Central memory CD4-positive, alpha-beta T cell (primary cell): ENCODE results near the gene ICA1L.

Experiments
- DNase-seq: peaks from one replicate; pipeline ENCODE4 v3.0.0; 2022

ICA1L gene

DNA sequence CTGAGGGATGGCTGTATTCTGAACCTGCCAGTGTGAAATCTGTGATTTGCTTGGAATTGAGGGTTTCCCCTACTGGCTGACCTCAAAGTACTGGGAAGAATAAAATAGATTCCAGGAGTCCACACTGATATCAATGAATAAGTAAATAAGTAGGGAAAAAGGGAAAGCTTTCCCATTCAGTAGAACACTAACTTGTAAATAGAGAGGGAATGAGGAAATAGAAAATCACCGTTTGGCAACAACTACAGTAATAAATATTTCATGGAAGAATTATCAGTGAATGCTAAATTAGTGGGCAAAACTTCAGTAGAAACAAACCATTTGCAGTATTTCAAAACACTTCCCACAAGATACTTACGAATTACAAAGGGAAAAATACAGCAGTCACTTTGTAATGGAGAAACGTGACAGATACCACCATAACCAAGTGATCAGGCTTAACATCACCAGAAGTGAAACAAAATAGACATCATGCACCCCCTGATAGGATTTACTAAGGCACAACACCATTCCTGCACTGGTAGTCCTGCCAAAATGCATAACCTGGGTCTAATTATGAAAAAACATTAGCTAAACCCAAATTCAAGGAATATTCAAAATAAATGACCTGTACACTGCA lies 88.5 kb downstream of the ICA1L start:
- DNase-seq: no peak

DNA sequence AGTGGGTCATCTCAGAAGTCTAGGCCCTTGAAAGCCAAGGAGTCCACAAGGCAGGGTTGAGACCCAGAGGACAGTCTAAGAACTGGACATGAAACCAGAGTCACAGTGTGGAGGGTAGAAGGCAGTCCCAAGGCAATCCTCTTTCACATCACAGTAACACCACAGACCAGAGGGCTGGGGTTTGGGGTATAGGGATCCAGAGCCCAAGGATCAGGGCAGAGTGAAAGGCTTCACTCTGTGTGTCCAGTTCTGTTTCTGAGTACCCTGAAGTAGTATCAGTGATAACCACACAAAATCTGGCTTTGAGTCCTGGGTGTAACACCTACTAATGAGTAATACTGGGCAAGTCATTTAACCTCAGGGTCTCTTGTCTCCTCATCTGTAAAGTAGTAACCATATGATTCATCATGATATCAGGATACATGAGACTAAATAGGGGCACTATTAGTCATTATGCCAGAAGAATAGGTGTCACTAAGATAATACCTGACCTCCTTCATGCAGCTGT lies 91.0 kb downstream of the ICA1L start:
- DNase-seq: no peak

DNA sequence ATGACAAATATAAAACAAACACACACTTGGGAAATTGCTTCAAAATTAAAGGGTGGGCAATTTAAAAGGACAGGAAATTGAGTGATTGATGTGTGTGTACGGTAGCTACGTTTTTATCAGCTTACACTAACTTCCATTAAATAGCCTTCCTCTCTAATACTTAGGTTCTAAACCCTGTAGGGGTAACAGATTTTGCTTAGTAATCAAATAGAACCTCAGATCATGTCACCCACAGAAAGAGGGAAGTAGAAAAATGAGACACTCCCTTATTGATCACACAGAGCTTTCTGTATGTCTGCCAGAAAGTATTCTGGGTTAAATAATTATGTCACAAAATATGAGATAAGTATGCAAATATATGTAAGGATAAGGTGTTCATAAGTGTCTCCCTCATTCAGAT lies 93.3 kb downstream of the ICA1L start:
- no peak for DNase-seq

GRCh38 chr2:202774104-202774503 lies 97.5 kb downstream of the ICA1L start:
- DNase-seq: no peak

DNA sequence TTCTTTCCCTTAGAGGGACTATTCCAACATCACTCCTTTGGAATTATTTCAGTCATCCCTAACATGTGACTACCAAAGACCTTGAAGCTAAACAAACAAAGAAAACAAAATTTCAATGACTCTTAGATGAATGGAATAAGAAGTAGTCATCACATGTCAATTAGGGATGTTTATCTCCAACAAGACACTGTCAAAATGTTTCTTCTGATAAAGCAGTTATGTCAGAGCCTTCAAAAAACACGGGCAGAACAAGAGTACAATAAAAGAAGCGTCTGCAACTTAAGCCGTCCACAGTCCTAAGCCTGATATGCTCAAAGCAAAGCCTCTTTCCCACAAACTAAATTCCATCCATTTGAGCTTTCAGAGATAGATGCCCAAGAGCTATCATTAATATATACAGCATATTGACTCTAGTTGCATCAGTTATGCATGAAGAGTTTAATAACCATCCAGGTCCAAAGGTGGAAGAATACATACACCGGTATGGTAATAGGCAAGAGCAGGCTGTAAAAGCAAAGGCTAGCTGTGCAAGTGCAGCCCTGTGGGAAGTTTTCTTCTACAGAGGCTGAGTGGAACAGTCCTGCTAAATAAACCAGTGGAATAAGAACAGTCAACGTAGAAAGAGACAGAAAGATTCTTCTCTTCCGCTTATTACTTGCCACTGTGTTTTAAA lies 98.1 kb downstream of the ICA1L start:
- no peak for DNase-seq

DNA sequence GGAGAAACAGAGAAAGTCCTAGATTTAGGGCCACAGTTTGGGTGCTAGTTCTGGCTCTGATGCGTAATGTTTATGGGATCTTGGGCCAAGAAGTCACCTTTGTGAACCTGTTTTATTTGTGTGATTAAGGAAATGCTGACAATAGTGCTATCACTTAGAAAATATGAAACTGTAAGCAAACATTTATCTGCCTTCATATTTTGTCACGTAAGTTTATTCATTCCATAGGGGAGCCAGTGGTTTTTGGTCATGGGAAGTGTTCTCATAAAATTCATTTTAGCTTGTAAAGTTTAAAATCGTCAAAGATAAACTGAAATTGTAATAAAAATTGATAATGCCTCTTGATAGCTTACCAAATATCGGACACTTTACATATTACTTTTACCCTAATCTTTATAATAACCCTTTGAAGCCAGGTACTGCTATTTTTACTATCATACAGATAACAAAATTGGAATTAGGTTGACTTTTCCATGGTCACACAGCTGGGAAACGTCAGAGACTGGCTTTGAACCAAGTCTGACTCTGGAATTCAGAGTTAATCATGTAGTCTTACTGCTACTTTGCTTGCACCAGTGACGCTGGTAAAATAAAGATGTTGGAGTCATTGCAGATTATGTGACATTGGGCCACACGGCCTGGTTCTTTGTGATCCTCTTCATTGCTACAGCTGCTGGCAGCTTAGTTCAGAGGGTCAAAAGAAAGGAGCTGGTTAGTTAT lies 99.7 kb downstream of the ICA1L start:
- no peak for DNase-seq

GRCh38 chr2:202771336-202771735 lies 100.2 kb downstream of the ICA1L start:
- no peak for DNase-seq

GRCh38 chr2:202769201-202769600 lies 102.4 kb downstream of the ICA1L start:
- DNase-seq: no peak

DNA sequence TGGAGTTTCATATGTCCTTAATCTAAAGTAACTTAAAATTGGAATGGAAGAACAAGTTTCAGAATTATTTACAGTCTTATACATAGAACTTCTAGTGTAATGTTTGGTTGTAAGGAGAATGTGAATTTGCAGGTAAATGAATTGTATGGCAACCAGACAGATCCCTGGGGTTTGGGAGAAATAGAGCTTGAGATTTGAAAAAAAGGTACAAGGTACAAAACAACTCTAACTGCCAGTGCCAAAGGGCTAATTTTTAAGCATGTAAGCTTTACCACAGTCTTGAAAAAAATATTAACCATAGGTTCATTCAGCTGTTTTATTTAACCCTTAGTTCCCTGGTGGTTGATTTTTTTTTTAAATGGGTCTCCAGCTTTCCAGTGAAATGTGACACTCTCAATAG lies 103.3 kb downstream of the ICA1L start:
- DNase-seq: no peak

GRCh38 chr2:202765436-202765835 lies 106.1 kb downstream of the ICA1L start:
- no peak for DNase-seq

DNA sequence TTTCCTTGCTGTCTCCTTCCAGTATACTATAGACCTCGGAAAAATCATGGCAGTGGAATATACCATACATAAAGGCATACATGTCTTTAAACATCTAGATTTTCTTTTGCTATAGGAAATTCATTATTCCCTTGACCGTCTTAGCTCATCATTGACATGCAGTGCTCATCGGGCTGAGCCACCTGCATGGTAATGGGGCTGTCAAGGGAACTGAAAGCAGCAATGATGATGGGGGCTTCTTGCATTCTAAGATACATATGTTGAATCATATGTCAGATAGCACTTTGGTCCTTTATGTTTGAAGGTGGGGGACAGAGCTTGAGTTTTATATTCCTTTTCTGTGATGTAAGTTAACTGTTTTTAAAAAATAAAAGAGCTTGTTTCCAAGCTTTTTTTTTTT lies 106.6 kb downstream of the ICA1L start:
- no peak for DNase-seq

- DNase-seq: no peak
These were observed 107.7 kb downstream of the ICA1L start for GRCh38 chr2:202763916-202764315.

GRCh38 chr2:202762556-202762955 lies 109.0 kb downstream of the ICA1L start:
- peak; percentile 8 for DNase-seq

- no peak for DNase-seq
These were observed 110.7 kb downstream of the ICA1L start for GRCh38 chr2:202760848-202761247.

GRCh38 chr2:202758604-202759003 lies 113.0 kb downstream of the ICA1L start:
- DNase-seq: no peak

- no peak for DNase-seq
These were observed 113.4 kb downstream of the ICA1L start for GRCh38 chr2:202758128-202758527.

GRCh38 chr2:202757339-202757738 lies 114.2 kb downstream of the ICA1L start:
- DNase-seq: no peak

DNA sequence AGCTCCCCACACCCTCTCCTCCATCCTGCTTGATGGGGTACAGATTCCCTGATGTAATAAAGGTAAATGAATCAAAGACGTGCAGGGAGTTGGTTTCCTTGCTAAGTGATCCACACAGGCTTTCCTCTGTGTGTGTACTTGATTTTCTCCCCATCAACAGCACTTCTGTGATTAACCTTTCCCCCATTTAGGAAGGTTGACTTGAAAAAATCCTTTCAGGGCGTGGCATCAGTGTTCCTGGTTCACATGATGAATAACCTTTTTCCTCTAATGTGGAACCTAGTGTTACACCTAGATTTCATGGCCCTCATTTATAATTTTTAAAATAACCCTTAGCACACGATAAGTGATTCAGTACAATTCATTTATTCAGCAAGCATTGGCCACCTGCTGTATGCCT lies 115.0 kb downstream of the ICA1L start:
- DNase-seq: no peak

DNA sequence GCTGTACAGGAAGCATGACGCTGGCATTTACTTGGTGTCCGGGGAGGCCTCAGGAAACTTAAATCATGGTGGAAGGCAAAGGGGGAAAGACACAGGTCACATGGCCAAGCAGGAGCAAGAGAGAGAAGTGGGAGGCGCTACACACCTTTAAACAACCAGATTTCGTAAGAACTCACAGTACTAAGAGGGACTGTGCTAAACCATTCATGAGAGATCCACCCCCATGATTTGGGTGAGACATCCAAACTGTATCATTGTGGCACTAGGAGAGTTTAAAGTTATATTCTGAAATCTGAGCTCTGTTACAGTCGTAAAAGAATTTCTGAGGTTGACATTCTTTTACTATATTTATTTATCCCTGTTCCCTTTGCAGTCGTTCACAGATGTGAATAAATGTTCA lies 116.6 kb downstream of the ICA1L start:
- DNase-seq: no peak

DNA sequence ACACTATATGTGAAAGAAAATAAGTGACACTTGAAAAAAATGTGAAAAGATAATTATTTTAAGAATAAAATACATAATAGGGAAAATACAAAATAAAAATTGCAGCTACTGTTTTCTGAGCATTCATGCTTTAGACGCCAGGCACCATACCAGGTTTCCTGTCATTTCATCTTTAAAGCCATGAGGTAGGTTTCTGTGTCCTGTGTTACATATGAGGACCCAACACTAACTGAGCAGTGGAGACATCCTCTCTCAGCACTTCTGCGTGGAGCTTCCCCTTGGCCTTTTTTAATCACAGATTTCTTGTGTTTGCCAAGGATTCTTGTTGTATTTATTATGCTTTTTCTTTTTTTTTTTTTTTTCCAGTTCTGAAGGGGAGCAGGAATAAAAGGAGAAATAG lies 119.5 kb downstream of the ICA1L start:
- no peak for DNase-seq

DNA sequence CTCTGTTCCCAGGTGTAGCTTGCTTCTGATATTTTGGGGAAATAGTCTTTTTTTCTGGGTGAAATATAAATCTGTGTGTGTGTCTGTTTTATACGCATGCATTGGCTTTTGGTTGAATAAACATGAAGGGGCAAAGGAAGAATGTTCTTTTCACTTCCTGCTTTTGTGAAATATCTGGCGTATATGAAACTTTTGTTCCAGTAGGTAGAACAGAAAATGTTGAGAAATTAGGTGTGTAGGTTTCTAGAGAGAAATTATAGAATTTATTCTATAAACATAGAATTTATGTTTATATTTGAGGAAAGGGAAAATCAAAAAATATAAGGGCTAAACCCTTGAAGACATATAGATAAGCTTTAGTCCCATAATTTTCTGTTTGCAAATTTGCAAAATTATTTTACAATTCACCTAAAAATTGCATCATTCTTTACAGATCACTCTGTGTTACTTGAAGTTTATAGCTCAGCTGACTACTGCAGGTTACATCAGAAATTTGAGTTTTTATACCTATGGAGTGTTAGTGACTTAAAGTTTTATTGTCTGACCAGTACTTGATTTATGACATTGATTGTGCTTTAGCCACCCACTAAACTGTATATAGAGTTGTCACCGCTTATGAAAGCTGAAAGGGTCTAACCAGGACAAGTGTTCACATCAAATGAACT lies 120.7 kb downstream of the ICA1L start:
- no peak for DNase-seq

GRCh38 chr2:202749477-202749876 lies 122.1 kb downstream of the ICA1L start:
- no peak for DNase-seq

DNA sequence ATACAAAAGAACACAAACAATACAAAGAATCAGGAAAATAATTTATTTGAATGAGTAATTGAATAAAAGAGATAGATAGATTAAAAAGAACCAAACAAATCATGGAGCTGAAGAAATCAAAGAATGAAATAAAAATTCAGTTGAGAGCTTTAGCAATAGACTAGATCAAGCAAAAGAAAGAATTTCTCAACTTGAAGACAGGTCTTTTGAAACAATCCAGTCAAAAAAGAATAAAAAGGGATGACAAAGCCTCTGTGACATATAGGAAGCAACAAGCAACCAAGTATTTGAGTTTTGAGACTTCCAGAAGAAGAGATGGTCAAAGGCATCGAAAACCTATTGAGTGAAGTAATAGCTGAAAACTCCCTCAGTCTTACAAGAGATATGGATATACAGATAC lies 128.0 kb downstream of the ICA1L start:
- DNase-seq: no peak

- no peak for DNase-seq
These were observed 134.7 kb downstream of the ICA1L start for GRCh38 chr2:202736826-202737225.
